HEK293 (cell line): ENCODE results near the gene NOLC1.

Source experiments
- GLI2 ChIP-seq: fragments of 450-650 bp; formaldehyde crosslinking; IDR thresholded peaks from 2 replicates; pipeline ENCODE4; 2017; ENCODE audit warnings: missing biosample characterization, missing genetic modification characterization, low read depth, borderline replicate concordance
- KLF10 ChIP-seq: fragments of 450-650 bp; IDR thresholded peaks from 2 replicates; pipeline ENCODE4 v1.5.1; 2018; ENCODE audit warnings: missing biosample characterization, mild to moderate bottlenecking, missing genetic modification characterization
- KLF16 ChIP-seq: fragments of 450-650 bp; formaldehyde crosslinking; IDR thresholded peaks from 2 replicates; pipeline ENCODE4 v1.5.1; 2017; ENCODE audit warnings: missing biosample characterization, missing genetic modification characterization
- KLF8 ChIP-seq: fragments of 450-650 bp; formaldehyde crosslinking; IDR thresholded peaks from 2 replicates; pipeline ENCODE4 v1.5.1; 2016; ENCODE audit warnings: missing biosample characterization, missing genetic modification characterization
- MEIS1 ChIP-seq: sonication (generic); formaldehyde crosslinking; IDR thresholded peaks from 2 replicates; pipeline ENCODE4 v1.8.1; 2022; ENCODE audit warnings: missing genetic modification reagents, mild to moderate bottlenecking, borderline replicate concordance
- OVOL3 ChIP-seq: fragments of 450-650 bp; formaldehyde crosslinking; IDR thresholded peaks from 2 replicates; pipeline ENCODE4 v1.5.1; 2016; ENCODE audit warnings: missing biosample characterization, missing genetic modification characterization
- SCRT2 ChIP-seq: fragments of 450-650 bp; formaldehyde crosslinking; IDR thresholded peaks from 2 replicates; pipeline ENCODE4 v1.5.1; 2016; ENCODE audit warnings: missing biosample characterization, missing genetic modification characterization
- ZBTB21 ChIP-seq: fragments of 450-650 bp; formaldehyde crosslinking; IDR thresholded peaks from 2 replicates; pipeline ENCODE4 v1.5.1; 2017; ENCODE audit warnings: missing biosample characterization, missing genetic modification characterization
- ZFHX2 ChIP-seq: fragments of 450-650 bp; formaldehyde crosslinking; conservative IDR thresholded peaks from 2 replicates; pipeline ENCODE4 v1.5.1; 2016; ENCODE audit warnings: missing biosample characterization, missing genetic modification characterization
- ZNF19 ChIP-seq: fragments of 450-650 bp; formaldehyde crosslinking; IDR thresholded peaks from 2 replicates; pipeline ENCODE4; 2016; ENCODE audit warnings: missing biosample characterization, missing genetic modification characterization, low read depth
- ZNF202 ChIP-seq: fragments of 450-650 bp; formaldehyde crosslinking; IDR thresholded peaks from 2 replicates; pipeline ENCODE4 v1.5.1; 2016; ENCODE audit warnings: missing biosample characterization, missing genetic modification characterization, borderline replicate concordance
- ZNF24 ChIP-seq: fragments of 450-650 bp; formaldehyde crosslinking; IDR thresholded peaks from 2 replicates; pipeline ENCODE4 v1.5.1; 2016; ENCODE audit warnings: missing biosample characterization, missing genetic modification characterization
- ZNF248 ChIP-seq: fragments of 450-650 bp; formaldehyde crosslinking; IDR thresholded peaks from 2 replicates; pipeline ENCODE4 v1.5.1; 2017; ENCODE audit warnings: missing biosample characterization, missing genetic modification characterization
- ZNF266 ChIP-seq: fragments of 450-650 bp; formaldehyde crosslinking; IDR thresholded peaks from 2 replicates; pipeline ENCODE4 v1.5.1; 2016; ENCODE audit warnings: missing biosample characterization, missing genetic modification characterization, low read depth
- ZNF354C ChIP-seq: fragments of 450-650 bp; formaldehyde crosslinking; IDR thresholded peaks from 2 replicates; pipeline ENCODE4 v1.5.1; 2016; ENCODE audit warnings: missing biosample characterization, missing genetic modification characterization, low read depth, borderline replicate concordance
- ZNF366 ChIP-seq: fragments of 450-650 bp; formaldehyde crosslinking; conservative IDR thresholded peaks from 2 replicates; pipeline ENCODE4 v1.5.1; 2016; ENCODE audit warnings: missing biosample characterization, missing genetic modification characterization
- ZNF37A ChIP-seq: fragments of 450-650 bp; IDR thresholded peaks from 2 replicates; pipeline ENCODE4 v1.5.1; 2018; ENCODE audit warnings: missing biosample characterization, missing genetic modification characterization
- ZNF394 ChIP-seq: fragments of 450-650 bp; formaldehyde crosslinking; IDR thresholded peaks from 2 replicates; pipeline ENCODE4 v1.5.1; 2016; ENCODE audit warnings: missing biosample characterization, missing genetic modification characterization, mild to moderate bottlenecking, moderate library complexity, borderline replicate concordance
- ZNF510 ChIP-seq: fragments of 450-650 bp; formaldehyde crosslinking; IDR thresholded peaks from 2 replicates; pipeline ENCODE4 v1.5.1; 2018; ENCODE audit warnings: mild to moderate bottlenecking, missing genetic modification characterization, missing biosample characterization; ENCODE audit not compliant: insufficient replicate concordance
- ZNF555 ChIP-seq: fragments of 450-650 bp; formaldehyde crosslinking; conservative IDR thresholded peaks from 2 replicates; pipeline ENCODE4 v1.5.1; 2017; ENCODE audit warnings: missing biosample characterization, mild to moderate bottlenecking, missing genetic modification characterization, inconsistent platforms
- ZNF658 ChIP-seq: fragments of 450-650 bp; formaldehyde crosslinking; IDR thresholded peaks from 2 replicates; pipeline ENCODE4; 2016; ENCODE audit warnings: missing biosample characterization, missing genetic modification characterization
- ZNF792 ChIP-seq: fragments of 450-650 bp; formaldehyde crosslinking; IDR thresholded peaks from 2 replicates; pipeline ENCODE4 v1.5.1; 2016; ENCODE audit warnings: missing biosample characterization, missing genetic modification characterization
- ZSCAN30 ChIP-seq: fragments of 450-650 bp; IDR thresholded peaks from 2 replicates; pipeline ENCODE4 v1.5.1; 2018; ENCODE audit warnings: missing biosample characterization, mild to moderate bottlenecking, missing genetic modification characterization, moderate library complexity
- TF ChIP-seq, protein P1 (sequence below): fragments of 450-650 bp; formaldehyde crosslinking; IDR thresholded peaks from 2 replicates; pipeline ENCODE4 v1.5.1; 2016; ENCODE audit warnings: missing biosample characterization, missing genetic modification characterization, borderline replicate concordance
- TF ChIP-seq, protein P2 (sequence below): fragments of 450-650 bp; formaldehyde crosslinking; IDR thresholded peaks from 2 replicates; pipeline ENCODE4 v1.5.1; 2016; ENCODE audit warnings: missing biosample characterization, missing genetic modification characterization, low read depth
- TF ChIP-seq, protein P3 (sequence below): fragments of 450-650 bp; IDR thresholded peaks from 2 replicates; pipeline ENCODE4 v1.5.1; 2018; ENCODE audit warnings: missing biosample characterization, missing genetic modification characterization
- TF ChIP-seq, protein P4 (sequence below): fragments of 450-650 bp; formaldehyde crosslinking; IDR thresholded peaks from 2 replicates; pipeline ENCODE4 v1.5.1; 2017; ENCODE audit warnings: missing biosample characterization, missing genetic modification characterization
- TF ChIP-seq, protein P5 (sequence below): fragments of 450-650 bp; formaldehyde crosslinking; IDR thresholded peaks from 2 replicates; pipeline ENCODE4 v1.5.1; 2016; ENCODE audit warnings: missing biosample characterization, missing genetic modification characterization, low read depth

The NOLC1 gene

DNA sequence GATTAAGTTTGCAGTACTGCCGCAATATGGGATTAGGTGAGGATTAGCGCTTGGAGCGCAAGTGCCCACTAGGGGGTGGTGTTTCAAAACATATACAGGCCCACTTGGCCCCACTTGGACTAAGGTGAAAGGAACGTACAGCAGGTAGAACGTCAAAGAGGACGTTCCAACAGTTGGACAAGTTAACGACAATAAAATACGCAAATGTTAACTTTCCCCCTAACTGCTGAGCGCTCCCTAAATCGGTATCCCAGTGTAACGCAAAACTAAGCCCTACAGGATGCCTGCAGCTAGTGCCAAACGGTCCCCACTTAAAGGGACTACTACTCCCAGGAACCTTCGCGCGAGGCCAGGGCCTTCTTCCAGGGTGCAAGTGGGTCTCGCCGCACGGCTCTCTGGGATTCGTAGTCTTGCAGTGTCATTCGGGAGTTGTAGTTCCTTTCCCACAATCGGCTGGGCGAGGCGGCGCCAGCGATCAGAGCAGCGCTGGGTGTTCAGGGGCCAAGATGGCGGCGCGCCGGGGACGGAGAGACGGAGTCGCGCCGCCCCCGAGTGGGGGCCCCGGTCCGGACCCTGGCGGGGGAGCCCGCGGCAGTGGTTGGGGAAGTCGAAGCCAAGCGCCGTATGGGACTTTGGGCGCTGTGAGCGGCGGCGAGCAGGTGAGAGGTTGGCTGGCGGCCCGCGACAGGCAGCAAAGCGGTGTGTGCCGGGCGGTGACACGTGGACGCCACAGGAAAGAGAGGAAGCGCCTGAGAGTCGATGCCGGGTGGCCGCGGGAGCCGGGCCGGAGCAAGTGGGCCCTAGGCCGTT is 19.4 kb upstream of the NOLC1 start, which contains the start of gene PPRC1 (continued):
- TF ChIP-seq ZNF792 (tag by site-specific recombination) (no peak), ZNF394 (tag by site-specific recombination) (peak; percentile 63), ZNF354C (no peak), KLF10 (tag by site-specific recombination) (no peak; the same call in 1 of the 2 replicates), ZNF19 (tag by site-specific recombination) (no peak), ZNF37A (tag by site-specific recombination) (no peak), GLI2 (no peak), ZNF24 (tag by site-specific recombination) (peak; percentile 63; the same call in 1 of the 2 replicates), KLF8 (tag by site-specific recombination) (peak; percentile 30; the same call in 1 of the 2 replicates), OVOL3 (tag by site-specific recombination) (peak; percentile 13; the same call in 1 of the 2 replicates), ZFHX2 (no peak), ZNF202 (no peak), ZNF366 (tag by site-specific recombination) (peak; percentile 41; the same call in 1 of the 2 replicates), MEIS1 (CRISPR knock-in tag) (no peak), ZNF266 (tag by site-specific recombination) (no peak), ZSCAN30 (peak; percentile 50; the same call in 1 of the 2 replicates), ZNF658 (tag by site-specific recombination) (no peak), ZNF555 (tag by site-specific recombination) (no peak), ZNF510 (tag by site-specific recombination) (no peak), ZBTB21 (peak; percentile 62; the same call in 1 of the 2 replicates), ZNF248 (no peak), KLF16 (peak; percentile 50; the same call in 1 of the 2 replicates), SCRT2 (tag by site-specific recombination) (peak; percentile 84)
- TF ChIP-seq, protein P1, sequence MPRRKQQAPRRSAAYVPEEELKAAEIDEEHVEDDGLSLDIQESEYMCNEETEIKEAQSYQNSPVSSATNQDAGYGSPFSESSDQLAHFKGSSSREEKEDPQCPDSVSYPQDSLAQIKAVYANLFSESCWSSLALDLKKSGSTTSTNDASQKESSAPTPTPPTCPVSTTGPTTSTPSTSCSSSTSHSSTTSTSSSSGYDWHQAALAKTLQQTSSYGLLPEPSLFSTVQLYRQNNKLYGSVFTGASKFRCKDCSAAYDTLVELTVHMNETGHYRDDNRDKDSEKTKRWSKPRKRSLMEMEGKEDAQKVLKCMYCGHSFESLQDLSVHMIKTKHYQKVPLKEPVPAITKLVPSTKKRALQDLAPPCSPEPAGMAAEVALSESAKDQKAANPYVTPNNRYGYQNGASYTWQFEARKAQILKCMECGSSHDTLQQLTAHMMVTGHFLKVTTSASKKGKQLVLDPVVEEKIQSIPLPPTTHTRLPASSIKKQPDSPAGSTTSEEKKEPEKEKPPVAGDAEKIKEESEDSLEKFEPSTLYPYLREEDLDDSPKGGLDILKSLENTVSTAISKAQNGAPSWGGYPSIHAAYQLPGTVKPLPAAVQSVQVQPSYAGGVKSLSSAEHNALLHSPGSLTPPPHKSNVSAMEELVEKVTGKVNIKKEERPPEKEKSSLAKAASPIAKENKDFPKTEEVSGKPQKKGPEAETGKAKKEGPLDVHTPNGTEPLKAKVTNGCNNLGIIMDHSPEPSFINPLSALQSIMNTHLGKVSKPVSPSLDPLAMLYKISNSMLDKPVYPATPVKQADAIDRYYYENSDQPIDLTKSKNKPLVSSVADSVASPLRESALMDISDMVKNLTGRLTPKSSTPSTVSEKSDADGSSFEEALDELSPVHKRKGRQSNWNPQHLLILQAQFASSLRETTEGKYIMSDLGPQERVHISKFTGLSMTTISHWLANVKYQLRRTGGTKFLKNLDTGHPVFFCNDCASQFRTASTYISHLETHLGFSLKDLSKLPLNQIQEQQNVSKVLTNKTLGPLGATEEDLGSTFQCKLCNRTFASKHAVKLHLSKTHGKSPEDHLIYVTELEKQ, result no peak
- TF ChIP-seq, protein P2, sequence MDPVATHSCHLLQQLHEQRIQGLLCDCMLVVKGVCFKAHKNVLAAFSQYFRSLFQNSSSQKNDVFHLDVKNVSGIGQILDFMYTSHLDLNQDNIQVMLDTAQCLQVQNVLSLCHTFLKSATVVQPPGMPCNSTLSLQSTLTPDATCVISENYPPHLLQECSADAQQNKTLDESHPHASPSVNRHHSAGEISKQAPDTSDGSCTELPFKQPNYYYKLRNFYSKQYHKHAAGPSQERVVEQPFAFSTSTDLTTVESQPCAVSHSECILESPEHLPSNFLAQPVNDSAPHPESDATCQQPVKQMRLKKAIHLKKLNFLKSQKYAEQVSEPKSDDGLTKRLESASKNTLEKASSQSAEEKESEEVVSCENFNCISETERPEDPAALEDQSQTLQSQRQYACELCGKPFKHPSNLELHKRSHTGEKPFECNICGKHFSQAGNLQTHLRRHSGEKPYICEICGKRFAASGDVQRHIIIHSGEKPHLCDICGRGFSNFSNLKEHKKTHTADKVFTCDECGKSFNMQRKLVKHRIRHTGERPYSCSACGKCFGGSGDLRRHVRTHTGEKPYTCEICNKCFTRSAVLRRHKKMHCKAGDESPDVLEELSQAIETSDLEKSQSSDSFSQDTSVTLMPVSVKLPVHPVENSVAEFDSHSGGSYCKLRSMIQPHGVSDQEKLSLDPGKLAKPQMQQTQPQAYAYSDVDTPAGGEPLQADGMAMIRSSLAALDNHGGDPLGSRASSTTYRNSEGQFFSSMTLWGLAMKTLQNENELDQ (tag by site-specific recombination), result no peak
- TF ChIP-seq, protein P3, sequence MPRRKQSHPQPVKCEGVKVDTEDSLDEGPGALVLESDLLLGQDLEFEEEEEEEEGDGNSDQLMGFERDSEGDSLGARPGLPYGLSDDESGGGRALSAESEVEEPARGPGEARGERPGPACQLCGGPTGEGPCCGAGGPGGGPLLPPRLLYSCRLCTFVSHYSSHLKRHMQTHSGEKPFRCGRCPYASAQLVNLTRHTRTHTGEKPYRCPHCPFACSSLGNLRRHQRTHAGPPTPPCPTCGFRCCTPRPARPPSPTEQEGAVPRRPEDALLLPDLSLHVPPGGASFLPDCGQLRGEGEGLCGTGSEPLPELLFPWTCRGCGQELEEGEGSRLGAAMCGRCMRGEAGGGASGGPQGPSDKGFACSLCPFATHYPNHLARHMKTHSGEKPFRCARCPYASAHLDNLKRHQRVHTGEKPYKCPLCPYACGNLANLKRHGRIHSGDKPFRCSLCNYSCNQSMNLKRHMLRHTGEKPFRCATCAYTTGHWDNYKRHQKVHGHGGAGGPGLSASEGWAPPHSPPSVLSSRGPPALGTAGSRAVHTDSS (tag by site-specific recombination), result no peak
- TF ChIP-seq, protein P4, sequence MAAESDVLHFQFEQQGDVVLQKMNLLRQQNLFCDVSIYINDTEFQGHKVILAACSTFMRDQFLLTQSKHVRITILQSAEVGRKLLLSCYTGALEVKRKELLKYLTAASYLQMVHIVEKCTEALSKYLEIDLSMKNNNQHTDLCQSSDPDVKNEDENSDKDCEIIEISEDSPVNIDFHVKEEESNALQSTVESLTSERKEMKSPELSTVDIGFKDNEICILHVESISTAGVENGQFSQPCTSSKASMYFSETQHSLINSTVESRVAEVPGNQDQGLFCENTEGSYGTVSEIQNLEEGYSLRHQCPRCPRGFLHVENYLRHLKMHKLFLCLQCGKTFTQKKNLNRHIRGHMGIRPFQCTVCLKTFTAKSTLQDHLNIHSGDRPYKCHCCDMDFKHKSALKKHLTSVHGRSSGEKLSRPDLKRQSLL (tag by site-specific recombination), result no peak
- TF ChIP-seq, protein P5, sequence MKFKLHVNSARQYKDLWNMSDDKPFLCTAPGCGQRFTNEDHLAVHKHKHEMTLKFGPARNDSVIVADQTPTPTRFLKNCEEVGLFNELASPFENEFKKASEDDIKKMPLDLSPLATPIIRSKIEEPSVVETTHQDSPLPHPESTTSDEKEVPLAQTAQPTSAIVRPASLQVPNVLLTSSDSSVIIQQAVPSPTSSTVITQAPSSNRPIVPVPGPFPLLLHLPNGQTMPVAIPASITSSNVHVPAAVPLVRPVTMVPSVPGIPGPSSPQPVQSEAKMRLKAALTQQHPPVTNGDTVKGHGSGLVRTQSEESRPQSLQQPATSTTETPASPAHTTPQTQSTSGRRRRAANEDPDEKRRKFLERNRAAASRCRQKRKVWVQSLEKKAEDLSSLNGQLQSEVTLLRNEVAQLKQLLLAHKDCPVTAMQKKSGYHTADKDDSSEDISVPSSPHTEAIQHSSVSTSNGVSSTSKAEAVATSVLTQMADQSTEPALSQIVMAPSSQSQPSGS (tag by site-specific recombination), result no peak
